Coronary artery (tissue), 2 donors: ENCODE results near the gene PCMT1.

Experiments used
- DNase-seq: peaks from one replicate; pipeline ENCODE4 v3.0.0-alpha.2; 2017; ENCODE audit warnings: low spot score
- H3K27ac ChIP-seq, 2 donors: fragments of 200-600 bp; sonication (generic); one replicate each; pipeline ENCODE4 v1.5.1; 2016 to 2019
- H3K4me3 ChIP-seq: fragments of 200-600 bp; sonication (generic); 2 replicates; pipeline ENCODE4 v1.5.1; 2016; ENCODE audit warnings: mild to moderate bottlenecking, moderate library complexity
- CTCF ChIP-seq: fragments of 200-600 bp; sonication (generic); IDR thresholded peaks from one replicate; pipeline ENCODE4 v1.5.1; 2019; ENCODE audit warnings: antibody characterized with exemption

The PCMT1 gene

GRCh38 chr6:149717588-149718458 is 31.7 kb upstream of the PCMT1 start, which contains the start of gene LATS1:
Gene LATS1, minus strand, starts transcription at chr6:149718101. Its CDS starts 15,975 bp downstream, at chr6:149702126.
- H3K4me3 ChIP-seq, result peak within 1 kb of the TSS; percentile 100
- peak; percentile 91 for DNase-seq
- peak within 1 kb of the TSS; percentile 100 for H3K27ac ChIP-seq
- TF ChIP-seq CTCF, result no peak

- DNase-seq, result no peak
- no peak overlapping the region for H3K27ac ChIP-seq
- H3K4me3 ChIP-seq, result no peak overlapping the region
- no peak for TF ChIP-seq CTCF
Measured at GRCh38 chr6:149719531-149719930, 30.0 kb upstream of the PCMT1 start.

GRCh38 chr6:149723262-149723661 is 26.3 kb upstream of the PCMT1 start:
- no peak for DNase-seq
- TF ChIP-seq CTCF, result no peak
- Histone ChIP-seq H3K27ac (no peak overlapping the region), H3K4me3 (no peak overlapping the region)

- peak; percentile 31 for TF ChIP-seq CTCF
- H3K4me3 ChIP-seq, result no peak overlapping the region
- H3K27ac ChIP-seq, result no peak overlapping the region
- no peak for DNase-seq
Measured at GRCh38 chr6:149723771-149724417, 25.6 kb upstream of the PCMT1 start.

- H3K4me3 ChIP-seq, result no peak overlapping the region
- H3K27ac ChIP-seq, result no peak overlapping the region
- TF ChIP-seq CTCF, result no peak
- no peak for DNase-seq
Measured at GRCh38 chr6:149725785-149726184, 23.8 kb upstream of the PCMT1 start.

GRCh38 chr6:149727793-149728498 is 21.6 kb upstream of the PCMT1 start:
- H3K4me3 ChIP-seq, result no peak overlapping the region
- DNase-seq, result no peak
- TF ChIP-seq CTCF, result no peak
- H3K27ac ChIP-seq, result no peak overlapping the region
